Measurements from ENCODE around the gene DHRSX.

Gene DHRSX

GRCh38 chrX:2228536-2228935 is 272.2 kb downstream of the DHRSX start:
- Histone ChIP-seq H3F3A (ENCODE audit: insufficient read depth) (no peaks in the 10 kb centered on the region), H3K27ac (ENCODE audit: low read depth, low read length) (no peak overlapping the region), H3K4me2 (ENCODE audit: low read depth, low read length, poor library complexity, severe bottlenecking) (no peak overlapping the region), H3K9me3 (ENCODE audit: insufficient read depth, low read length) (no peaks in the 10 kb centered on the region), H3K27me3 (ENCODE audit: low read length) (no peaks in the 10 kb centered on the region), H3K9ac (ENCODE audit: low read length) (no peak overlapping the region), H3K36me3 (ENCODE audit: low read length) (no peaks in the 10 kb centered on the region), H3K79me2 (ENCODE audit: insufficient read depth, low read length) (no peaks in the 10 kb centered on the region), H3K9me2 (replicated peaks; ENCODE audit: insufficient read depth, low read length) (no peaks in the 10 kb centered on the region), H4K20me1 (ENCODE audit: low read depth, low read length) (no peaks in the 10 kb centered on the region), H3K4me3 (ENCODE audit: insufficient read depth, low read length, poor library complexity, severe bottlenecking) (no peak overlapping the region), H2AFZ (ENCODE audit: low read depth, low read length, severe bottlenecking) (no peak overlapping the region)
- TF ChIP-seq EZH2phosphoT487 (conservative IDR thresholded peaks at IDR 0.05; ENCODE audit: low read length) (no peak), CTCF (IDR thresholded peaks at IDR 0.05; ENCODE audit: insufficient read depth, low read length, poor library complexity, severe bottlenecking) (no peak)

GRCh38 chrX:2226906-2227656 is 273.7 kb downstream of the DHRSX start:
- no peak for TF ChIP-seq CTCF (IDR thresholded peaks at IDR 0.05; ENCODE audit: insufficient read depth, low read length, poor library complexity, severe bottlenecking)
- TF ChIP-seq EZH2phosphoT487 (conservative IDR thresholded peaks at IDR 0.05; ENCODE audit: low read length): no peak

DNA sequence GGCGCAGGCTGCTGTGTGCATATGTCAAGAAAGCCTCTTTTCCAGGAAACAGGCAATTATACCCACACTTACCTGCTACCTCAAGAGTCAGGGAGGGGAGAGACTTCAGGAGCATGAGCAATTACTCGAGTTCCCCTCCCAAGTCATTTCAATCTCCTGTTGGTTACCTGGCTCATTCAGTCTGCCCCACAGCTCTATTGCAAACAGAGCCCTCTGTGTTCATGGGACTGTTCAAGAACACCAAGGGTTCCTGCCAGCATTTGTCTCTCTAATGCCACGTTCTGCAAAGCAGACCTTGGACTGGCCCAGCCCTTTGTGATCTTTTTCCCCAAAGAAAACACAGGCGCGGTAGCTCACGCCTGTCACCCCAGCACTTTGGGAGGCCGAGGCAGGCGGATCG is 274.6 kb downstream of the DHRSX start:
- no peaks in the 10 kb centered on the region for H4K20me1 ChIP-seq (ENCODE audit: low read depth, low read length)
- H3F3A ChIP-seq (ENCODE audit: insufficient read depth): no peaks in the 10 kb centered on the region
- no peaks in the 10 kb centered on the region for H3K9me3 ChIP-seq (ENCODE audit: insufficient read depth, low read length)
- no peak overlapping the region for H3K9ac ChIP-seq (ENCODE audit: low read length)
- no peak overlapping the region for H3K4me3 ChIP-seq (ENCODE audit: insufficient read depth, low read length, poor library complexity, severe bottlenecking)
- no peaks in the 10 kb centered on the region for H3K9me2 ChIP-seq (replicated peaks; ENCODE audit: insufficient read depth, low read length)
- no peak overlapping the region for H2AFZ ChIP-seq (ENCODE audit: low read depth, low read length, severe bottlenecking)
- H3K4me2 ChIP-seq (ENCODE audit: low read depth, low read length, poor library complexity, severe bottlenecking): no peak overlapping the region
- TF ChIP-seq EZH2phosphoT487 (conservative IDR thresholded peaks at IDR 0.05; ENCODE audit: low read length): no peak
- no peak for TF ChIP-seq CTCF (IDR thresholded peaks at IDR 0.05; ENCODE audit: insufficient read depth, low read length, poor library complexity, severe bottlenecking)
- no peak overlapping the region for H3K27ac ChIP-seq (ENCODE audit: low read depth, low read length)
- H3K27me3 ChIP-seq (ENCODE audit: low read length): no peaks in the 10 kb centered on the region
- H3K36me3 ChIP-seq (ENCODE audit: low read length): no peaks in the 10 kb centered on the region
- no peaks in the 10 kb centered on the region for H3K79me2 ChIP-seq (ENCODE audit: insufficient read depth, low read length)

More at GRCh38 chrX:2226906-2227656, 273.7 kb downstream of the DHRSX start:
- H3K4me2 ChIP-seq (ENCODE audit: low read depth, low read length, poor library complexity, severe bottlenecking): no peak overlapping the region
- H3F3A ChIP-seq (ENCODE audit: insufficient read depth): no peaks in the 10 kb centered on the region
- H2AFZ ChIP-seq (ENCODE audit: low read depth, low read length, severe bottlenecking): no peak overlapping the region
- no peaks in the 10 kb centered on the region for H4K20me1 ChIP-seq (ENCODE audit: low read depth, low read length)
- H3K4me3 ChIP-seq (ENCODE audit: insufficient read depth, low read length, poor library complexity, severe bottlenecking): no peak overlapping the region
- no peaks in the 10 kb centered on the region for H3K79me2 ChIP-seq (ENCODE audit: insufficient read depth, low read length)
- no peak overlapping the region for H3K27ac ChIP-seq (ENCODE audit: low read depth, low read length)
- H3K36me3 ChIP-seq (ENCODE audit: low read length): no peaks in the 10 kb centered on the region
- no peaks in the 10 kb centered on the region for H3K9me3 ChIP-seq (ENCODE audit: insufficient read depth, low read length)
- no peaks in the 10 kb centered on the region for H3K27me3 ChIP-seq (ENCODE audit: low read length)
- H3K9me2 ChIP-seq (replicated peaks; ENCODE audit: insufficient read depth, low read length): no peaks in the 10 kb centered on the region
- no peak overlapping the region for H3K9ac ChIP-seq (ENCODE audit: low read length)

Data from SU-DHL-6 (cell line).